HepG2 (cell line): Measurements from ENCODE around the gene RASGRF1. TPM values are rescaled to one million over a fixed set of nuclear protein-coding genes. Genes with fewer than 3 reads are reported as not detected.

Experiments
- ATAC-seq: fragments of 200-7000 bp; cut with Tn5 transposase; 3 replicates; pipeline ENCODE4 v1.9.1; 2020; ENCODE audit warnings: mild to moderate bottlenecking, moderate library complexity
- BruUV-seq: library from RNA; stranded (reverse); fragments of 400-500 nt; replicated peaks from 2 replicates; lab custom pipeline; 2021; lab: Mats Ljungman, UMichigan
- CTCF ChIA-PET: fragments of 300-600 bp; formaldehyde crosslinking; extraction: SDS; loops from one replicate; lab custom pipeline; 2021; ENCODE audit warnings: low total read pairs, inconsistent platforms, low intra/inter-chr PET ratio; lab: Yijun Ruan, JAX
- POLR2A ChIA-PET: fragments of 350-600 bp; sonication (Branson Sonifier 250); formaldehyde crosslinking; loops from one replicate; lab custom pipeline; 2020; ENCODE audit warnings: antibody characterized with exemption, inconsistent platforms; lab: Yijun Ruan, JAX
- DNase-seq: peaks from one replicate; pipeline ENCODE4 v3.0.0-alpha.2; 2015; ENCODE audit warnings: low spot score
- FAIRE-seq: peaks from 3 replicates; lab custom pipeline; 2011; peaks lifted over from hg19 to GRCh38; lab: Jason Lieb, UNC
- H2AFZ ChIP-seq: one replicate; pipeline ENCODE4 v1.6.1; 2011; ENCODE audit warnings: low read length, inconsistent platforms
- H3K27ac ChIP-seq: fragments of 300-600 bp; 3 replicates; pipeline ENCODE4 v1.8.0; 2011; ENCODE audit warnings: mixed run types, mild to moderate bottlenecking, mixed read lengths, low read length, inconsistent platforms; ENCODE audit not compliant: insufficient read depth; ENCODE audit errors: extremely low read length
- H3K27me3 ChIP-seq, 2 experiments: fragments of 200-600 bp in 1 of 2; 2 replicates in 1 of 2; 3 replicates in 1 of 2; pipeline versions ENCODE4 v1.6.0 to v1.8.0; 2011; ENCODE audit warnings: low read length in 2 of 2, mild to moderate bottlenecking in 2 of 2, moderate library complexity in 2 of 2, inconsistent platforms in 1 of 2; ENCODE audit not compliant: insufficient read depth in 2 of 2, control insufficient read depth in 1 of 2
- H3K36me3 ChIP-seq, 2 experiments: fragments of 200-600 bp in 1 of 2; replicated peaks in 1 of 2; 2 replicates in 1 of 2; 3 replicates in 1 of 2; pipeline versions ENCODE4 v1.5.1 to v1.8.0; 2011; ENCODE audit warnings: low read length in 2 of 2, inconsistent platforms in 1 of 2; ENCODE audit not compliant: insufficient read depth in 2 of 2, control insufficient read depth in 1 of 2
- H3K4me1 ChIP-seq: 2 replicates; pipeline ENCODE4 v1.5.1; 2012; ENCODE audit warnings: low read length, inconsistent platforms; ENCODE audit not compliant: insufficient read depth
- H3K4me2 ChIP-seq: 2 replicates; pipeline ENCODE4 v1.6.0; 2011; ENCODE audit warnings: low read depth, low read length, inconsistent platforms
- H3K4me3 ChIP-seq, 3 experiments: fragments of 200-600 bp in 1 of 3; sonication (generic), shearing (Covaris generic) in 1 of 3; replicated peaks in 1 of 3; 2 replicates each; pipeline ENCODE4 v1.5.1; 2011 to 2016; ENCODE audit warnings: low read length in 3 of 3, inconsistent platforms in 2 of 3, low read depth in 2 of 3, mild to moderate bottlenecking in 2 of 3, control low read depth in 1 of 3, mixed read lengths in 1 of 3; ENCODE audit not compliant: insufficient read depth in 1 of 3
- H3K79me2 ChIP-seq: one replicate; pipeline ENCODE4 v1.6.1; 2011; ENCODE audit warnings: low read length, inconsistent platforms; ENCODE audit not compliant: insufficient read depth
- H3K9ac ChIP-seq: 2 replicates; pipeline ENCODE4 v1.6.0; 2011; ENCODE audit warnings: mild to moderate bottlenecking, low read depth, low read length, inconsistent platforms; ENCODE audit not compliant: insufficient read depth
- H3K9me3 ChIP-seq: 2 replicates; pipeline ENCODE4 v1.5.1; 2012; ENCODE audit warnings: mild to moderate bottlenecking, low read length
- H4K20me1 ChIP-seq: 2 replicates; pipeline ENCODE4 v1.6.0; 2011; ENCODE audit warnings: inconsistent platforms, mild to moderate bottlenecking, low read length, moderate library complexity; ENCODE audit not compliant: insufficient read depth
- MAFF ChIP-seq: IDR thresholded peaks from 2 replicates; pipeline ENCODE4 v1.6.1; 2011; ENCODE audit warnings: low read depth, low read length, improper control_type of control experiment
- MAFK ChIP-seq, 2 experiments: IDR thresholded peaks in 1 of 2; conservative IDR thresholded peaks in 1 of 2; 2 replicates each; pipeline ENCODE4 v1.6.1; 2011; ENCODE audit warnings: improper control_type of control experiment in 2 of 2, low read length in 2 of 2
- MIXL1 ChIP-seq: IDR thresholded peaks from 2 replicates; pipeline ENCODE4 v1.6.1; 2016
- TOPORS ChIP-seq: sonication (generic); formaldehyde crosslinking; IDR thresholded peaks from 2 replicates; pipeline ENCODE4 v1.8.0; 2023; ENCODE audit warnings: mild to moderate bottlenecking, missing genetic modification reagents
- ZNF30 ChIP-seq: sonication (generic); formaldehyde crosslinking; IDR thresholded peaks from 2 replicates; pipeline ENCODE4 v1.5.0; 2020; ENCODE audit warnings: mild to moderate bottlenecking, missing genetic modification reagents
- ZNF605 ChIP-seq: sonication (generic); formaldehyde crosslinking; IDR thresholded peaks from 2 replicates; pipeline ENCODE4 v1.8.0; 2022; ENCODE audit warnings: mild to moderate bottlenecking, missing genetic modification reagents
- WGBS: methylation state at CpG from one replicate; pipeline ENCODE4 v1.1.6; 2017; ENCODE audit warnings: low lambda C conversion rate; 5-methylcytosine and 5-hydroxymethylcytosine counted together
- in situ Hi-C: cut with HindIII; loops from 2 replicates; pipeline ENCODE4 v1.10.0; 2017; ENCODE audit warnings: low pct_unique_long_range_greater_than_20kb; ENCODE audit not compliant: extremely low pct_ligation_motif_present
- intact Hi-C: fragments of 100-400 bp; cut with micrococcal nuclease; formaldehyde crosslinking; loops from one replicate; pipeline ENCODE4 v1.10.0; 2022; ENCODE audit not compliant: unreplicated experiment
- polyA plus RNA-seq, 8 experiments: library from polyadenylated mRNA; depleted of rRNA in 3 of 8; stranded (reverse) in 7 of 8; unstranded in 1 of 8; fragments of >200 nt; fragmentation: Illumina TruSeq in 4 of 8; extraction: Trizol in 4 of 8; gene quantifications; 2 replicates each; pipeline versions ENCODE4 v1.2.1 to v1.2.3, GENCODE V29; 2011 to 2016; ENCODE audit warnings: low read depth in 4 of 8, missing spikeins in 1 of 8, mixed read lengths in 1 of 8; ENCODE audit not compliant: insufficient read depth in 1 of 8
- total RNA-seq, 5 experiments: library from RNA; depleted of rRNA; stranded (reverse); fragments of >200 nt; fragmentation: Illumina TruSeq; extraction: Trizol; gene quantifications; 2 replicates each; pipeline ENCODE4 v1.2.3, GENCODE V29; 2016; ENCODE audit warnings: low read depth in 1 of 5
- TF ChIP-seq, protein P1 (sequence below): sonication (generic); formaldehyde crosslinking; IDR thresholded peaks from 2 replicates; pipeline ENCODE4; 2020; ENCODE audit warnings: missing genetic modification reagents, mild to moderate bottlenecking, borderline replicate concordance

Gene RASGRF1
- total and polyA plus RNA-seq, 2 of the 13 experiments (the other 11 are each of a cell fraction or from before 2014, with no cell fraction given), result 0.55 to 3.0 TPM

- H3K4me2 ChIP-seq, result no peak overlapping the region
- intact Hi-C loops, result no loop called here
- no peaks in the 10 kb centered on the region for H3K9me3 ChIP-seq
- in situ Hi-C loops, result no loop called here
- no peak overlapping the region for H2AFZ ChIP-seq
- no peak overlapping the region for H3K27ac ChIP-seq
- DNase-seq (no peak), ATAC-seq (no peak), FAIRE-seq (no peak)
- WGBS, result 6% methylated on average over 2 of the region's 3 CpGs
- BruUV-seq, result no TSS peak
- peaks cover 4% of the 10 kb centered on the region in 2 experiments; a peak in 3 of 5 replicates for H3K27me3 ChIP-seq
- CTCF ChIA-PET, result no interaction called here
- no peak overlapping the region for H3K4me3 ChIP-seq
- H3K4me1 ChIP-seq, result peaks cover 11% of the 10 kb centered on the region
- H4K20me1 ChIP-seq, result no peaks in the 10 kb centered on the region
- no peaks in the 10 kb centered on the region for H3K36me3 ChIP-seq
- H3K79me2 ChIP-seq, result no peaks in the 10 kb centered on the region
- H3K9ac ChIP-seq, result no peak overlapping the region
- TF ChIP-seq TOPORS (CRISPR knock-in tag) (no peak), ZNF605 (CRISPR knock-in tag) (no peak), MIXL1 (CRISPR knock-in tag) (no peak)
- POLR2A ChIA-PET, result no interaction called here
These were observed 22.6 kb downstream of the RASGRF1 start for GRCh38 chr15:79067969-79068368.

- TF ChIP-seq ZNF30 (CRISPR knock-in tag) (no peak), MAFK (conservative IDR thresholded peaks at IDR 0.05 in 1 of 2, IDR thresholded peaks at IDR 0.05 in 1 of 2; ENCODE audit: low read length in 2 of 2) (peak; percentile 62 to 73), MAFF (peak; percentile 73)
- TF ChIP-seq, protein P1, sequence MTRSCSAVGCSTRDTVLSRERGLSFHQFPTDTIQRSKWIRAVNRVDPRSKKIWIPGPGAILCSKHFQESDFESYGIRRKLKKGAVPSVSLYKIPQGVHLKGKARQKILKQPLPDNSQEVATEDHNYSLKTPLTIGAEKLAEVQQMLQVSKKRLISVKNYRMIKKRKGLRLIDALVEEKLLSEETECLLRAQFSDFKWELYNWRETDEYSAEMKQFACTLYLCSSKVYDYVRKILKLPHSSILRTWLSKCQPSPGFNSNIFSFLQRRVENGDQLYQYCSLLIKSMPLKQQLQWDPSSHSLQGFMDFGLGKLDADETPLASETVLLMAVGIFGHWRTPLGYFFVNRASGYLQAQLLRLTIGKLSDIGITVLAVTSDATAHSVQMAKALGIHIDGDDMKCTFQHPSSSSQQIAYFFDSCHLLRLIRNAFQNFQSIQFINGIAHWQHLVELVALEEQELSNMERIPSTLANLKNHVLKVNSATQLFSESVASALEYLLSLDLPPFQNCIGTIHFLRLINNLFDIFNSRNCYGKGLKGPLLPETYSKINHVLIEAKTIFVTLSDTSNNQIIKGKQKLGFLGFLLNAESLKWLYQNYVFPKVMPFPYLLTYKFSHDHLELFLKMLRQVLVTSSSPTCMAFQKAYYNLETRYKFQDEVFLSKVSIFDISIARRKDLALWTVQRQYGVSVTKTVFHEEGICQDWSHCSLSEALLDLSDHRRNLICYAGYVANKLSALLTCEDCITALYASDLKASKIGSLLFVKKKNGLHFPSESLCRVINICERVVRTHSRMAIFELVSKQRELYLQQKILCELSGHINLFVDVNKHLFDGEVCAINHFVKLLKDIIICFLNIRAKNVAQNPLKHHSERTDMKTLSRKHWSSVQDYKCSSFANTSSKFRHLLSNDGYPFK (CRISPR knock-in tag), result no peak
- Histone ChIP-seq H3K79me2 (no peaks in the 10 kb centered on the region), H2AFZ (no peak overlapping the region), H3K9me3 (no peaks in the 10 kb centered on the region), H3K9ac (no peak overlapping the region), H4K20me1 (no peaks in the 10 kb centered on the region), H3K4me3 (no peak overlapping the region), H3K27ac (no peak overlapping the region), H3K4me2 (no peak overlapping the region; the same call in 1 of the 2 replicates), H3K4me1 (peaks cover 11% of the 10 kb centered on the region), H3K27me3 (peaks cover 0 to 3% of the 10 kb centered on the region in 2 experiments; a peak in 1 of 5 replicates), H3K36me3 (no peaks in the 10 kb centered on the region)
- no TSS peak for BruUV-seq
- WGBS, result 4% methylated on average over 6 of the region's 8 CpGs
- ChIA-PET POLR2A (no interaction called here), CTCF (no interaction called here)
- intact Hi-C loops (no loop called here), in situ Hi-C loops (no loop called here)
- DNase-seq (peak; percentile 6), ATAC-seq (no peak; the same call in 2 of the 3 replicates), FAIRE-seq (no peak)
These were observed 23.3 kb downstream of the RASGRF1 start for GRCh38 chr15:79067072-79067833.
